GM12874 (cell line): Measurements from ENCODE around the gene NDUFAF4.

ENCODE experiments used
- CTCF ChIP-seq: IDR thresholded peaks from 2 replicates; pipeline ENCODE4 v1.5.1; 2011; ENCODE audit warnings: low read depth, mild to moderate bottlenecking, control low read depth, low read length, moderate library complexity; ENCODE audit not compliant: insufficient read depth

The NDUFAF4 gene

GRCh38 chr6:96849615-96850014 lies 48.1 kb downstream of the NDUFAF4 start:
- no peak for TF ChIP-seq CTCF

- TF ChIP-seq CTCF: no peak
Observed at GRCh38 chr6:96844530-96844929, 53.2 kb downstream of the NDUFAF4 start.

- TF ChIP-seq CTCF: no peak
Observed at GRCh38 chr6:96841345-96841744, 56.3 kb downstream of the NDUFAF4 start.
